SIG-M5 treated with dmso at 0.1 percent for 504 hours (cell line): ENCODE results near the gene MAPK8.

Source experiments
- DNase-seq: peaks from one replicate; lab custom pipeline; 2025; ENCODE audit not compliant: unreplicated experiment; lab: John Stamatoyannopoulos, UW

Gene MAPK8

DNA sequence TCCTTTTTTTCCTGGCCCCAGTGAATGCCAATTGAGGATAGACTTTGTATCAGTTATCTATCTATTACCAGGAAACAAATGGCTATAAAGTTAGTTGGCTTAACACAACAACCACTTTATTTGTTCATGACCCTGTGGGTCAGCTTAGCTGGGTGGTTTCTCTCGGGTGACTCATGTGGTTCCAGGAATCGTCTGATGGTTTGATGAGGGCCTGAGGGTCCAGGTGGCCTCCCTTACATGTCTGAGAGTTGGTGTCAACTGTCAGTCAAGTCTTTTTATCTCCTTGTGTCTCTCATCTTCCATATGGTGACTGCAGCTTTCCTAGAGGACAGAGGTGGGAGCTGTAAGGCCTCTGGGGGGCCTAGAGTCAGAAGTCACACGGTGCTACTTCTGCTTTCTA is 15.3 kb upstream of the MAPK8 start:
- DNase-seq, result no peak

DNA sequence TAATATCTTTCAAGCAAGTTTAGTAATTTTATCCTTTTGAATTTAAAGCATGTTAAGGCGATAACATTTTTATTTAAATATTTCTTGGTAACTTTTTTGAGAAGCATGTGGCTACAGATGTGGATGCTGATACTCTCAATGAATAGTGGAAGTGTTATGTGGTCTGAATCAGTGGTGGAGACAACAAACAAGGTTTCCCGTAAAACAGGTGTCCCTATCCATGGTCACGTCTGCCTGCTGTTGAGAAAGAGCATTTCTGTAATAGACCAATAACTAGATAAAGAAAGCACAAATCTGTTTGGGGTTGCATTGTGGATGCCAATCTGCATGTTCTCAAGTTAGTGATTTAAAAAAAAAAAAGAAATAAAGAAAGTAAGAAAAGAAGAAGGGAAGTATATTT is 13.9 kb upstream of the MAPK8 start:
- DNase-seq, result no peak

DNA sequence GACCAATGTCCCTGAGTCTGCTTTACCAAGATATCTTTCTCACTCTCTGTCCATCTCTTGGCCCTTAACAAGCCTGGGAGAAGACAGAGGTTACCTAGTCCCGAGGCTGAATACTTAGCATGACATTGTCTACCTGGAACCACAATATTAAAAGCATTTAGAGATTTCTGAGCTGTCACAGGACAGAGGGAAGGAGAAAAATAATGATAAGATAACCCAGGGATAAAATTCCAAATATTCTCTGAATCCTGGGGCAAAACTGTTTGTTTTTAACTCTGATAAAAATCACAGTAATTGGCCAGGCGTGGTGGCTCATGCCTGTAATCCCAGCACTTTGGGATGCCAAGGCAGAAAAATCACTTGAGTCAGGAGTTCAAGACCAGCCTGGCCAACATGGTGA is 12.0 kb upstream of the MAPK8 start:
- no peak for DNase-seq

DNA sequence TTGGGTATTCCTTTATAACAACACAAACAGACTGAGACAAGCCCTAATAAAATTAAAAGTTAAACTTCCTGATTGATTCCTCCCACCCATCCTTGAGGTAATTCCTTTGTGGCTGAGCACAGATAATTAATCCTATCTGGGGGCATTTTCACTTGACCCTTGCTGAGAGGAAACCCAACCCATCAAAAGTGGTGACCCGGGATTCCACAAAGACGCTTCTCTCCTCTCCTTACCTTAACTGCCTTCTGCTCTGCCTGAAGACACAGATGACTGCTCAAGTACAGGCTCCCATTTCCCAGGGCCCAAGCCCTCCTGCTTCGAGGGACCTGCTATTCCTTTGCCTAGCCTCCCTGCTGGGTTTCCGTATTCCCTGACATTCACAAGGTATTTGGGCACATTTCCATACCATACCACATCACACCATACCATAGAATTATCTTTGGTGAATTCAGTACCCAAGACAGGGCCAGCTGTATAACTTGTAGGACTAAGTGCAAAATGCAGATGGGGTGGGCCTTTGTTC is 9.8 kb upstream of the MAPK8 start:
- no peak for DNase-seq

DNA sequence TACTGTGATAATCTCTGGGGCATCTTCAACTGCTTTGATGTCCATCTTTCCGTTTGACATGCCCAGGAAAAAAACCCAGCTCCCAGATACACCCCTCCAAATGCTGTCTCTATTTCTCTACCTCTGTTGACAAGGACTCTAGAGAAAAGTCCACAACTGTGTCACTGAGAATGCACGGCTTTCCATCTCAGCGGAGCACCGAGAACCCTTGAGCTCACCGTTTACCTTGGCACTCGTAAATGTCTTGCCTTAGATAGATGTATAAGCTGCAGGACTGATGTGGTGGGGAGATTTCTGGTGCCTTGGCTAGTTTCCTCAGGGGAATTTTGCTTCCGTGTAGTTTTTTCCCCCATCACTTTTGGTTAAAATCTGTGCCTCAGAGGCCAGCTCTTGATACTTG is 7.4 kb upstream of the MAPK8 start:
- DNase-seq, result no peak

DNA sequence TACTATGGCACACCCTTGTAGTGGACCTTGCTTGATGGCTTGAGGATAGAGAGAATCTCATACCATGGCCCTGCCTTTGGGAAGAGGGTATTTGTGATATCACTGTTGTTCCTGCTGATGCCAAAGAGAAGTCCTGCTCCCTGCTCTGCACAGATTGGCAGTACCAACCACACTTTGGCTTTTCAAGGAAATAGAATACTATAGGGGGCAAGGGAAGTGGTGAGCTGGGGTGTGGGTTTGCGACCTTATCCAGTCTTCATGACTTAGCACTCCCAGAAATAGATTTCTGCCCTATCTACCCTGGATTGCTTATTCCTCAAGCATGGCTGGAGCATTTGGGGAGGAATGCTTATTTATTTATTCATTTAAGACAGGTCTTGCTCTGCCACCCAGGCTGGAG is 6.8 kb upstream of the MAPK8 start:
- no peak for DNase-seq

DNA sequence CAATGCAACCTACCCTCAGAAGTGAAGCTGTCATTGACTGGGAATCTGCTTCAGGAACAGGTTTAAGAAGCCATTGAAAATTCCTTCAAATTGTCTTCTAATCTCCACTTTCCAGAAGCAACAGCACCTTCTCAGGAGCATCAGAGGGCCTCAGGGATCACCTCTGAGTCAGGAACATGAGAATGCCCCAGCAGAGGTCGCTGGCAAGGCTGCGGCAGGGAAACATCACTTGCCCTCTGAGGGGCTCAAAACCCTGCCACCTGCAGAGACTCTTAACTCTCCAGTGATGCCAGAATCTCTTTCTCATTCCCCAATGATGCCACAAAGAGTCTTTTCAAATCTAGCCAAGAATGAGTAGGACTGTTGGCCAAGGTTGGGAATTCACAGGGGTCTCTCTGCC is 5.9 kb upstream of the MAPK8 start:
- no peak for DNase-seq

DNA sequence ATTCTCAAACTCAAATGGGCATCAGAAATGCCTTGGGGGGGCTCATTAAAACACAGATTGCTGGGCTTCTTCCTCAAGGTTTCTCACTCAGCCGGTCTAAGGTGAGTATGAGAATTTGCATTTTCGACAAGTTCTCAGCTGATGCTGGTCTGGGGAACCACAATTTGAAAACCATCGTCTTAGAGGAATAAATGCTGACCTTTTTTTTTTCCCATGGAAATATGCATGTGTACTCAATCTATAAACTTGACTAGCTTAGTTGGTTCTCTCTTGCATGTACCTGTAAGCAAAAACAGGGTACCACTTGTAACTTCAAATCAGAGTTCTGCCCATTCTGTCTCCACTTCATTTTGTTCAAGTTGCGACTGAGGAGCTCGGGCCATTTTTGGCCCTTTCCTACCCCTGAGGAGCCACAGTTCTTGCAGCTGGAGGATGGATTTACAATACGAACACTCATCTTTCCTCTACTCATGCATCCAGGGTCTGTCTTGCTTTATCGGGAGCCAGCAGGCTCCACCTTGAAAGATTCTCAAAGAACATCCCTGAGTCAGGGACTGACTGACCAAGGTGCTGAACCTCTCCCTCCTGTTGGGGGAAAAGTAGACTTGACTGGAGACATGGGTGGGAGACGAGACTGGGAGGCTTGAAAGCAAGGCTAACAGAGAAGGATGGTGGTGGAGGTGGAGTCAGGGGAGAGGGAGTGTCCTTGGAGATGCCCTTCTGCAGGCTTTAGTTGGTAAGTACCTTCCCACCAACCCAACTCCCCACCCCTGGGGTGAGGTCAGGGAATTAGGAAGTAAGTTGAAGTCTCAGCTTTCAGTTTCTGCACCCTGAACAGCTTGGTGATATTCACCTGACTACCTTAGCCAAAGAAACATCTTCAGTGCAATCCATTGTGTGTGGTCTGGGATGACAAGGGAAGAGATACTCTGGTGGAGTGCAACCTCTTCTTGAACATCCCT is 3.7 kb upstream of the MAPK8 start:
- DNase-seq, result no peak

DNA sequence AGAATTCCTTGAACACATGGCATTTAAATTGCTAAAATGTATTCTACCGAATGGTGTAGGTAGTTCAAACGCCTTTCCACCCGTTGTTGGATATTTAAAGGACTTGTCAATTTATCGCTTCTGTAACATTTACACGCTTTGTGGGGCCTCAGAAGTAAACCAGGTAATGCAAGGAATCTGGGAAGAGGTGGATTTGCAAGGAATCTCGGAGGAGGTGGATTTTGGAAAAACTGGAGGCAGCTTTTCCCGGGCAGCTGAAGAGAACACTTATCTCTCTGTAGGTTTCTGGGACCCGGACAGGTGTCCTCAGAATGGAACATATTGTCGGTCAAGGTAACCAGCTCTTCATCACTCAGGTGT is 592 bp upstream of the MAPK8 start:
- DNase-seq, result no peak

DNA sequence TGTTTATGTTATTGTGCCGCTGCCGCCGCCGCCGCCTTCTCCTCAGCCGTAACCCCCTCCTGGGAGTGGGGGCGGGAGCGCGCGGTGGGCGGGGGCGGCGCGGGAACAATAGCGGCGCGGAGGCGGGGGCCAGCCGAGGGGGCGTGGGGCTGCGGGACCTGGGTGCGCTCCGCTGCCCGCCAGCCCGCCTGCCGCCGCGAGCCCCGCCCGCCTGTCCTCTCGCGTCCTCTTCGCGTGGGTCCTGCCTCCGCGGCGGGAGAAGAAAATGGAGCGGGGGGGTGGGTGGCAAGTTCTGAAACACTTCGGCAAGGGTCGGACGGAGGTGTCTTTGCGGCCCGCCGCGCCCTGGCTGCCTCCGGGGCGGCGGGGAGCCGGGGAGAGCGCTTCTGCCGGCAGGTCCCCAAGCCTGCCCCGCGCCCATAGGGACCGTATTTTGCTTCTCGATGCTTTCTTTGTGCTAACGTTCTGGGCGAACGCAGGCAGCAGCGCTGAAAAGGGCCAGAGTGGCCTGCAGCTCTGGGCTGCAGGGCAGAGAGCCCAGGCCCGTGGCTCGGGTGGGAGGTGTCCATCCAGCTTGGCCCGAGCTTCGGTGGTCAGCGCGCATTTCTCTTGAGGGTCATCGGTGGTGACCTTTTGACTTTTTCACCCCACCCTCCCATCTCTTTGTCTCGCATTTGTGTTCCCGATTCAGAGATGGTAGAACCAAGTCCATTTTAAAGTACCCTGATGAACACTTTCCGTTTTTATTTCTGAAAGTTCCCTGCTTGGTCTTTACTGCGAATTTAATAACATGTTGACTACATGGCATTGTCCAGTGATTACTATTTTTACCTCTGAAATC is 613 bp downstream of the MAPK8 start:
- DNase-seq, result peak; percentile 17

DNA sequence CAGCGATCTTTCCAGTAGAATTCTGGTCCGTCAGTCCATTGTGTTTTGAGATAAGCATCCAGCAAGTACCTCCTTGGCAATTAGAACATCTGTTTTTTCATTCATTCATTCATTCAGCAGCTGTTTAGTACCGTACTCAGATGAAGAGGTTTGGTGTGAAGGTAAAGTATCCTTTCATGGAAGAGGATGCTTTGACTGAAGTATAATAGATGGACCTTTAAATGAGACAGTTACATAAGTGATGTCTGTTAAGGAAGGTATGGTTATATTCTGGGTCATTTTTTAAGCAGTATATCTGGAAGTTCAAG is 1.2 kb downstream of the MAPK8 start:
- no peak for DNase-seq

DNA sequence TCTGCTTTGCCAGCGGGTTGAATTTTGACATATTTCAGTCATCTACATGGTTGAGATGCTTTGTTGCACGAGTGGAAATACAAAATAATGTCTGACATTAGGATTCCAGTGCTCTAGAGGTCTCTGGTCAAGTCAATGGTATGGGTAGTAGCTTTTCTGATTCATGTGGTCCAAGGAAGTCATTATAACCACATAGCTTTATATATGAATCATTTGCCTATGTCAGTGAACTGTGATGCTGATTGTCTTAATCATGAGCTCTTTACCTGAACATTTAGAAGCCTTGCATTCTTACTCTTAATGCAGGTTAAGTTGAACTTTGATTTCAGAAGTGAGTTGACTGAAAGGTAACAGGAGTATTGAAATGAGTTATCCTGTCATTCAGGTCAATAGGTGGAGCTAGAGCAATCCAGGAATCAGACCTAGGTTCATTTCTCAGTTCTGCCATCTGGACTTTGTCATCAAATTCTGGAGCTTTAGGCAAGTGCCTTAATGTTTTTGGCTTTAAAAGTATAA is 3.3 kb downstream of the MAPK8 start:
- no peak for DNase-seq

DNA sequence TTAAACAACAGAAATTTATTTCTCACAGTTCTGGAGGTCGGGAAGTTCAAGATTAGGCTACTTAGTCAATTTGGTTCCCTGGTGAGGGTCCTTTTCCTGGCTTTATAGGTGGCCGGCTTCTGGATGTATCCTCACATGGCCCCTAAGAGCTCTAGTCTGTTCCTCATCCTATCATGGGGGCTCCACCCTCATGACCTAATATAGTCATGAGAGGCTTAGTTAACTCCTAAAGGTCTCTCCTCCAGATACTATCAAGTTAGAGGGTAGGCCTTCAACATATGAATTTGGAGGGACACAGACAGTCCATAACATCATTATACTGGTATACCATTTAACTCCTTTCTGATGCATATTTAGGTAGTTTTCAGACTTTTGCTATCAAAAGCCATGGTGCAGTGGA is 7.6 kb downstream of the MAPK8 start:
- no peak for DNase-seq

DNA sequence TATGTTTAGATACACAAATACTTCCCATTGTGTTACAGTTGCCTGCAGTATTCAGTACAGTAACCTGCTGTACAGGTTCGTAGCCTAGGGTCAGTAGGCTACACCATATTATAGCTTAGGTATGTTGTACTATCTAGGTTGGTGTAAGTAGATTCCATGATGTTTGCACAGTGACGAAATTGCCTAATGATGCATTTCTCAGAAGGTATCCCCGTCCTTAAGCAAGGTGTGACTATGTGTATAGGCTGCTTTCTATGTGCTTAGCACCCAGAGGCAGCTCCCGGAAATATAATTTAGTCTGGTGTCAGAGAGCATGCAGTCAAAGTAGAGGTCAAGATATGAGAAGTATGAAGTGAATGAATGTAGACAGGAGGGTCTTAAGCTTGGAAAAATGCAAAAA is 9.8 kb downstream of the MAPK8 start:
- no peak for DNase-seq

DNA sequence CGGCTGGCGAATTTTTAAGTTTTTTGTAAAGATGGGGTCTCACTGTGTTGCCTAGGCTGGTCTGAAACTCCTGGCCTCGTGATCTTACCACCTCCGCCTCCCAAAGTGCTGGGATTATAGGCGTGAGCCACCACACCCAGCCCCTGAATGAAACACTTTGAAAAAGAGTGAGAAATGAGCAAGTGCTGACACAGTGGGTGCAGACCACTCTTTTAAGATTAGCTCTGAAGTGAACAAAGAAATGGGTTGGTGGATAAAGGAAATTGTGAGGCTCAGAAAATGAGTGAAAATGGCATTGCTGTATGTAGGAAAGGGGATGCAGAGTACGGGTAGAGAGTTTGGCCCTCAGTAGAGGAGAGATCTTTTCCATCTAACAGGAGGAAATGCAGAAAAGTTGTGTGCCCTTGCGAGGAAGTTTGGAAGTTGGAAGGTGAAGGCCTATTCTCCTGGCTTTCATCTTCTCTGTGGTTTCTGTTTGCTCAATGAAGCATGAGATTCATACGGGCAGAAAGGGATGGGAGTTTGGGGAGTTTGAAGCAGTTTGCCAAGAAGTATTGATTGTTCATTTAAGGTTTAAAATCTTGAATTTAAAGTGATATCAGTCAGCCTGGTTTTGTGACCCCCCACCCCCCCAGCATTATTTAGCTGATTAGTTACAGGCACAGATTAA is 11.0 kb downstream of the MAPK8 start:
- no peak for DNase-seq

DNA sequence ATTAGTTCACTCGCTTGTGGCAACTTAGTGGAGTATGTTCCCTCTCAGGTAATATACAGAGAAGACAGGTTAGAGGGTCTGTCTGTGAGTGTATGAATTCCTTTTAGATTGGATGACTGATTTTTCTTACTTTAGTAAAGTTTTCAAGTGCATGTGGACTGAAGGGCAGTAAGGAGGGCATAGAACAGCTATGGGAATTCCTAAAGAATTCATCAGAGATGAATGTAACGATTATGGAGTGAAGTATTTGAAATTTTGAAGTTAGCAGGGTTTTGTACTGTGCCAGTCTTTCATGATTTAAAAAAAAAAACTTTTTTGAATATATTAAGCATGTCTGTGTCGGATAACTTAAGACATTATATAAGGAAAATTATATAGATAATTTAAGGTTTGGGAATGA is 15.5 kb downstream of the MAPK8 start:
- DNase-seq, result no peak

DNA sequence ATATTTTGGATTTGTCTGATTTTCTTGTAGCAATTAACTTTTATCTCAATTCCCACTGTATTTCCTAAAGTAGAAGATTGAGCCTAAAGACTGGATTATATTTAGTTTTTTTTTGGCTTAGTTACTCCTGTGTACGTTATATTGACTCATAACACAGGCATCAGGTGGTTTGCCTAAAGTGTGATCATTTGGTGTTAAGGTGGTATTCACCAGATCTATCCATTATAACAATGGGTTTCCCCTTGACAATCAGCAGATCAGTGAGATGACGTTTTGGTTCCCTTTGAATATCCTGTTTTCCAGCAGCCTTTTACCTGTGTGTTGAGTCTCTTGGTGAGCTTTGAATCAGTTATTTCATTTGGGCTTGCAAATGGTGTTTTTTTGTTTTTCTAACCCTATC is 18.1 kb downstream of the MAPK8 start:
- DNase-seq, result no peak

DNA sequence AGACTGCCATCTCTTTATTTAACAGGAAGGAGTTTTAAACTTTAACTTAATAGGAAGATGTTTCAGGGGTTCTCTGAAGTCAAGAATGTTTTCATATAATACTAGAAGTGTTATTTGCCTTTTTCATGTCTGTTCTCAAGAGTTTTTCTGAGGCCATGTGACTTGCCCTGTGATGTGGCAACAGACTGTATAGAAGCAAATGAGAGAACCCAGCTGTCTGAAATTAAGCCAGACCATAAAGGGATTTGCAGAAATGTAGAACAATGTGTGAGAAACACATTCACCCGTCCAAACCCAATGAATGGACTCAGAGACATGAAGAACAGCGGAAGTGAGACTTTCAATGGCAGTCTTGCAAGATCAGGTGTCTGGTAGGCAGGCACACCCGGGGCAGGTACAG is 23.8 kb downstream of the MAPK8 start:
- DNase-seq, result no peak

DNA sequence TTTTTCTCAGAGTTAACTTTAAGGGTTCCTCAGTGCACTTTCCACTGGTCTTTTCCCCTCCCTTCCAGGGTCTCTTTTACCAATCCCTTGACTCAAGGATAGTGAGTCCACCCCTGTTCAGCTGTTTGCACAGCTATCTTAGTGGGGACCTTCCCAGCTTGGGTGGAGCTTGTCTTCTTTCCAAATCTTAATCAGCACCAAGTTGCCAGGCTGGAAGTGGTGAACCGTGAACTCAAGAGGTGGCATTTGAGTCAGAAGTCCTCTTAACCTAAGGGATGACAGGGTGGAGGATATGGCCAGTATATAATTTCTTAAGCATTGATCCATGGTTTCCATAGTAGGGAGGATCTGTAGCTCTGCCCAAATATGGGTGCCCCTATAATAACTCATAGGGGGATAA is 25.0 kb downstream of the MAPK8 start:
- no peak for DNase-seq

DNA sequence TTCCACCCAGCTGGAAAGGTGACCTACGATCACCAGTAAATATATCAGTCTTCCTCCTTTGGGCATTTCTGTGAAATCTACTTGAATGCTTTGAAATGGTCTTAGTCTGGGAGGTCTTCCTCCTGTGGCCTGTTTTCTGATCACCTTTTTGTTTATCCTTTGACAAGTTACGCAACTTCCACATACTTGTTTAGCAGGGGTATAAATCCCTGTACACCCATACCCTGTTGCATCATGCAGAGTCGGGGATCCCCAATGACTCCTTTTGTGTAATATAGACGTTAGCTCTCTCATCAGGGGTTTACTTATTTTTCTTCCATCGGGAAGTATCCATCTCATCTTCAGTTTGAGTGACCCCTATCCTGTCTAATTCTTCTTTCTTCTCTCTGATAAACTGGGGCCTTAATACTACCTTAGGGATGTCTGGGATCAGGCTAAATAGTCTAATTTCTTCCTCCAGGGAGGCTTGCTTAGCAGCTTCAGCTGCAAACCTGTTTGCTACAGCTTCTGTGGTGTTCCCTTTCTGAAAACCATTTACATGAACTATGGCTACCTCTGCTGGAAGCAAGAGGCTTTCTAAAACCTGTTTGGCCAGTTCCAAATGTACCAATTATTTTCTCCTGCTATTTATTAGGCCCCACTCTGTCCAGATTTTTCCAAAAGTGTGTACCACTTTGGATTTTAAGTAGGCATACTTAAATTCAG is 25.8 kb downstream of the MAPK8 start:
- DNase-seq, result peak; percentile 15

DNA sequence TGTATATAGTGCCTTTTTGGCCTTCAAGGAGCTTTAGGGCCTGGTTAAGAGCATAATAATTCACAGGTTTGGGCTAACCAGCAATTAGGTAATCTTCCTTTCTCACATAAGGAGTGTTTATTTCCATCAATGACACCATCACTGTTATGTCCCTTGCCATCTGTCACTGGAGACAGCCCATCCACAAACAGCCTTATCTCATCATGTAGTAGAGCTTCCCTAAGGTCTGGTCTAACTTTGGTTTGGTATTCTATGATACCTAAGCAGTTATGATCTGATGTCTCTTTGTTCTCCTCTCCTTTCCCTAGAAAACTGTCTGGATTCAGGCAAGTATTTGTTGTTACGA is 26.4 kb downstream of the MAPK8 start:
- DNase-seq, result no peak
